Type B pancreatic cell (in vitro differentiated cells): ENCODE measurements around the gene PKP3. TPM values are rescaled to one million over a fixed set of nuclear protein-coding genes. Genes with fewer than 3 reads are reported as not detected.

Experiments used
- DNase-seq: peaks from one replicate; pipeline ENCODE4 v3.0.0; 2021; ENCODE audit warnings: mixed read lengths; ENCODE audit not compliant: unreplicated experiment; ENCODE audit errors: extremely low spot score
- H3K27ac Mint-ChIP-seq: 2 replicates; pipeline ENCODE4 v1.8.0; 2021; ENCODE audit warnings: mild to moderate bottlenecking, mixed read lengths
- H3K27me3 Mint-ChIP-seq: 2 replicates; pipeline ENCODE4 v1.8.0; 2021; ENCODE audit warnings: mixed read lengths
- H3K36me3 Mint-ChIP-seq: 2 replicates; pipeline ENCODE4 v1.8.0; 2021; ENCODE audit warnings: mixed read lengths
- H3K4me1 Mint-ChIP-seq: one replicate; pipeline ENCODE4 v1.8.0; 2021; ENCODE audit warnings: mixed read lengths; ENCODE audit not compliant: unreplicated experiment
- H3K4me3 Mint-ChIP-seq: 2 replicates; pipeline ENCODE4 v1.8.0; 2021; ENCODE audit warnings: mild to moderate bottlenecking, mixed read lengths
- H3K9me3 Mint-ChIP-seq: 2 replicates; pipeline ENCODE4 v1.8.0; 2021; ENCODE audit warnings: mixed read lengths
- total RNA-seq: library from RNA; stranded (reverse); gene quantifications from 2 replicates; pipeline ENCODE4 v1.2.1, GENCODE V29; 2021; ENCODE audit warnings: low replicate concordance
- TF ChIP-seq, protein P1 (sequence below): fragments of 200-600 bp; sonication (generic); conservative IDR thresholded peaks from 2 replicates; pipeline ENCODE4 v1.5.0; 2021; ENCODE audit warnings: antibody characterized with exemption, mild to moderate bottlenecking

PKP3 gene
- total RNA-seq, 1 donor from 2014 or later: 51.6 TPM

DNA sequence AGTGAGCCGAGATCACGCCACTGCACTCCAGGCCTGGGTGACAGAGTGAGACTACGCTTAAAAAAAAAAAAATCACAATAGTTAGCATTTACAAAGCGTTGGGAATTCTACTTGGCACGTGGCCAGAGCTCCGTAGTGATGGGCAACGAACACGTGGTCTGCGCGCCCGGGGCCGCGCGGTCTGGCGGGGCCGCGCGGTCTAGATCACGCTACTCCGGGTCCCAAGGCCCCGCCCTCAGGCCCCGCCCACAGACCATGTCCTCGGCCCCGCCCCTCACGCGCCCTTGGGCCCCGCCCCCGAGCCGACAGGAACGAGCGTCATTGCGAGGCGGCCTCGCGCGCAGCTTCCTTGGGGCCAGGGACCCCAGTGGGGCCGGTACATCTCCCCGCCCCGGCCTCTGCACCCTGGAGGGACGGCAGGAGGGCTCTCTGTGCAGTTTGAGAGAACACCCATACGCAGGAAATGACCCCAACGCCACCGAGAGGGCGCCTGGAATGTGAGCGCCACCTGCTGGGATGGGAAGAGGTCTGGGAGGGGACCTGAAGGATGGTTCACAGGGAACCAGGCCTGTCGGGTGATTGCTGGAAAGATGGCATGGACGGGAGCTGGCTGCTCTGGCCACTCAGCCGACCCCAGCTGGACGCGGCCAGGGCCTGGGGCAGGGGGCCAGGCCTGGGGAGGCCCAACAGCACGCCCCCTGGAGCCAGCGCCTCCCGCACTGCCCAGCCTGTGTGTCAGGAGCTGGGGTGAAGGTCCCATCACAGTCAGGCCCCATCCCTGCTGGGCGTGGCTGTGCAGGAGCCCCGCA is 54.1 kb downstream of the PKP3 start:
- peak overlapping the region; percentile 91 for H3K27ac Mint-ChIP-seq
- TF ChIP-seq, protein P1, sequence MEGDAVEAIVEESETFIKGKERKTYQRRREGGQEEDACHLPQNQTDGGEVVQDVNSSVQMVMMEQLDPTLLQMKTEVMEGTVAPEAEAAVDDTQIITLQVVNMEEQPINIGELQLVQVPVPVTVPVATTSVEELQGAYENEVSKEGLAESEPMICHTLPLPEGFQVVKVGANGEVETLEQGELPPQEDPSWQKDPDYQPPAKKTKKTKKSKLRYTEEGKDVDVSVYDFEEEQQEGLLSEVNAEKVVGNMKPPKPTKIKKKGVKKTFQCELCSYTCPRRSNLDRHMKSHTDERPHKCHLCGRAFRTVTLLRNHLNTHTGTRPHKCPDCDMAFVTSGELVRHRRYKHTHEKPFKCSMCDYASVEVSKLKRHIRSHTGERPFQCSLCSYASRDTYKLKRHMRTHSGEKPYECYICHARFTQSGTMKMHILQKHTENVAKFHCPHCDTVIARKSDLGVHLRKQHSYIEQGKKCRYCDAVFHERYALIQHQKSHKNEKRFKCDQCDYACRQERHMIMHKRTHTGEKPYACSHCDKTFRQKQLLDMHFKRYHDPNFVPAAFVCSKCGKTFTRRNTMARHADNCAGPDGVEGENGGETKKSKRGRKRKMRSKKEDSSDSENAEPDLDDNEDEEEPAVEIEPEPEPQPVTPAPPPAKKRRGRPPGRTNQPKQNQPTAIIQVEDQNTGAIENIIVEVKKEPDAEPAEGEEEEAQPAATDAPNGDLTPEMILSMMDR: peak; percentile 84
- DNase-seq: peak; percentile 97
- peak overlapping the region; percentile 93 for H3K4me3 Mint-ChIP-seq
- peaks cover 4% of the 10 kb centered on the region for H3K36me3 Mint-ChIP-seq
- no peaks in the 10 kb centered on the region for H3K9me3 Mint-ChIP-seq
- H3K4me1 Mint-ChIP-seq: peaks cover 16% of the 10 kb centered on the region
- no peaks in the 10 kb centered on the region for H3K27me3 Mint-ChIP-seq

DNA sequence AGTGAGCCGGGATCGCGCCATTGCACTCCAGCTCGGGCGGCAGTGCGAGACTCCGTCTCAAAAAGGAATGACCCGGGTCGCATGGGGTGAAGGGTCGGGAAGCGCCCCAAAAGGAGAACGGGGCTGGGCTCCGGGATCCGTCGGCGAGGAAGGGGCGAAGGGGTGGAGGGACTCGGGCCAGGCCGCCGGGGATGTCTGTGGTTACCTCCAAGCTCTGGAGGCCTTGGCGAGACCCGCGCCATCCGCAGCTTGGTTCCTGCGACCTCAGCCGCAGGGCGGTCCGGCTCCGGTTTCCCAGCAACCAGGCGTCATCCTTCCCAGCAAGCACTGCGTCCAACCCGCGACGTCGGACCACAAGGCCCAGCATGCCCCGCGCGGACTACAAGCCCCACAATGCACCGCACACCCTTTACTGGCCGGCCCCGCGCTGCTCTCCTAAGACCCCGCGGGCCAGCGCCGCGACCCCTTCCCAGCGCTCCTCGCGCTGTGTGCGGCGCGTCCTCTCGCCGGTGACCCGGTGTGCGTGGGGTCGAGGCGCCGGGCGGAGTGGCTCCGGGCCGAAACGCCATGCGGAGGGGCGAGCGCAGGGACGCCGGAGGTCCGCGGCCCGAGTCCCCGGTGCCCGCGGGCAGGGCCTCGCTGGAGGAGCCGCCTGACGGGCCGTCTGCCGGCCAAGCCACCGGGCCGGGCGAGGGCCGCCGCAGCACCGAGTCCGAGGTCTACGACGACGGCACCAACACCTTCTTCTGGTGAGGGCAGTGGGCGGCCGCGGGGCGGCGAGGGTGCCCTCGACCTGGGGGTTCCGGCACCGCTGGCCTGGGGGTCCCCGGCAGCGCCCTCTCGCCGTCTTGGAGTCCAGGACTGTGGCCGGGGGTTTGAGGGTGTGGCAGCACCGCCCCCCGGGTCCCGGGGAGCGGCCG is 56.1 kb downstream of the PKP3 start, which contains the start of gene PTDSS2:
TSS of gene PTDSS2 (plus strand) at position 391 of the 920 bp plus-strand sequence. CDS start at position 568, 177 bp downstream.
- no peaks in the 10 kb centered on the region for H3K9me3 Mint-ChIP-seq
- peak within 1 kb of the TSS; percentile 100 for H3K4me3 Mint-ChIP-seq
- H3K4me1 Mint-ChIP-seq: peaks cover 6% of the 10 kb centered on the region
- peak within 1 kb of the TSS; percentile 95 for H3K27ac Mint-ChIP-seq
- DNase-seq: peak; percentile 96
- no peaks in the 10 kb centered on the region for H3K27me3 Mint-ChIP-seq
- TF ChIP-seq, protein P1: no peak
- H3K36me3 Mint-ChIP-seq: peaks cover 4% of the 10 kb centered on the region

DNA sequence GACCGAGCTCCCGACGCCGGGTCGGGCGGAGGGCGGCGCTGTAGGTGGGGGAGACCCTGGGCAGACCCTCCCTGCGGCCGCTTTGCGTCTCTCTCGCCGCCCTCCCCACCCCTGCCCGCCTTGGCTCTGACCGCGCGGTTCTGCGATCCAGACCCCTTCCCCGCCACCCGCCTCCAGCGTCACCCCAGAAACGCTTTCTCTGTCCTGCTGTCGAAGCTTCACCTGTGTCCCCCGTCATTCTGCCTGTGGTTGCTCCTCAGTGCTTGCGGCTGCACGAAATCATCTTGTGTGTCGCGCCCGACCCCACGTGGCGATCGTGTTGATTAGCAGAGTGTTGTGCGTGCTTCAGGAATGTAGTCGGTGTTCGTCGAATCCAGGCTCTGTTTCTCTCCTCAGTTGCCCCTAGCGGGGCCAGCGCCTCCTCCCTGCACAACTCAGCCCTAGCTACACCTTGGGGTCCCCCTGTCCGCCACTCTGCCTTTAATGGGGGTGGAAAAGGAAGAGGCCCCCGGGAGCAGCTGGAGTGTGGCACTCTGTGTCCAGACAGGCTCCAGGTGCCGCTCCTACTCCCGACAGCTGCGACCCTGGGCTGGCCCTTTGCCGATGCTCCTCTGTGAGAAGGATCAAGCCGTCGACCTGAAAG is 56.9 kb downstream of the PKP3 start:
- no peaks in the 10 kb centered on the region for H3K9me3 Mint-ChIP-seq
- no peaks in the 10 kb centered on the region for H3K27me3 Mint-ChIP-seq
- no peak for DNase-seq
- H3K4me1 Mint-ChIP-seq: peaks cover 10% of the 10 kb centered on the region
- H3K36me3 Mint-ChIP-seq: peaks cover 8% of the 10 kb centered on the region
- H3K4me3 Mint-ChIP-seq: peak overlapping the region; percentile 100
- H3K27ac Mint-ChIP-seq: peak overlapping the region; percentile 95
- TF ChIP-seq, protein P1: peak; percentile 41

DNA sequence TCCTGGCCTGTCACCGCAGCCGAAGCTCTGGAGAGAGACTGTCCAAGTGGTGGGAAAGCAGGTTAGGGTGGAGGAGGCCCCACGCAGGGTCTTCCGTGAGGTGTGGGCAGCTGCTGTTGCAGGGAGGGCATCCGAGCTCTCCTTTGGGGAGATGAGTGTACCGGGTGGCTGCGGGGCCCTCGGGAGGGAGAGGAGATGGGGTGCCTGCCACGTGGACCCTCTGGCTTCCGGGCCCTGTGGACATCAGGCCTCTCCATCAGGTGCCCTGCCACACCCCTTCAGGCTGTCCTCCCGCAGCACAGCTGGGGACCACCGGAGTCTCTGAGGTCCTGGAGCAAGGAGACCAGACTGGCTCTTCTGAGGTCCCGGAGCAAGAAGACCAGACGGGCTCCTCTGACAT is 57.7 kb downstream of the PKP3 start:
- Mint-ChIP-seq H3K27me3 (no peaks in the 10 kb centered on the region), H3K36me3 (peaks cover 8% of the 10 kb centered on the region), H3K4me3 (peak overlapping the region; percentile 100), H3K9me3 (no peaks in the 10 kb centered on the region), H3K27ac (peak overlapping the region; percentile 95), H3K4me1 (peaks cover 10% of the 10 kb centered on the region)
- no peak for DNase-seq
- TF ChIP-seq, protein P1: no peak

DNA sequence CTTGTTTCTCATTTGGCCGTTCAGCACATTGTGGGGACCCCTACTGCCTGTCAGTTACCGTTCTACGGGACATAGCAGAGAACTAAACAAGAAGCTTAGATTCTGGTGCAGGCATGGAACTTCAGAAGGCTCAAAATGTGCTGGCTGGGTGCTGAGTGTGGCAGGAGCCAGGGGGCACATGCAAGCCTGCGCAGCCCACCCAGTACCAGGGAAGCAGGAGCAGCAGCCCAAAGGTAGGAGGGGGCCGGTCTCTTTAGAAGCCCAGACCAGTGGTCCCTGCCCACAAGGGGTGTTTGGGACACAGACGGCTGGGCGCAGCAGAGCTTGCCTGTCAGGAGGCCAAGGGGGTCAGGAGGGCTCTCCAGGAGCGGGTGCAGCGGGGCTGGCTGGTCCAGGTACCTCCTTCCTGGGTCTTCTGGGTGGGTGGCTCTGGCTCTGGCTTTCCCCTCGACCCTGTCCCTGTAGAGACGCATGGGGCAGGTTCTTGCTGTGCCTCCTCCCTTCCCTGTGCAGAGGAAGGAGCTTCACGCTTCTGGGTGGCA is 58.3 kb downstream of the PKP3 start:
- no peak for DNase-seq
- TF ChIP-seq, protein P1: no peak
- Mint-ChIP-seq H3K9me3 (no peaks in the 10 kb centered on the region), H3K4me3 (peak overlapping the region; percentile 100), H3K27ac (no peak overlapping the region), H3K4me1 (peaks cover 12% of the 10 kb centered on the region), H3K27me3 (no peaks in the 10 kb centered on the region), H3K36me3 (peaks cover 8% of the 10 kb centered on the region)
